ENCODE measurements around the gene SMURF1. TPM values are rescaled to one million over a fixed set of nuclear protein-coding genes. Genes with fewer than 3 reads are reported as not detected.

SMURF1 gene
- total RNA-seq, 1 donor from 2014 or later, result 35.0 TPM

DNA sequence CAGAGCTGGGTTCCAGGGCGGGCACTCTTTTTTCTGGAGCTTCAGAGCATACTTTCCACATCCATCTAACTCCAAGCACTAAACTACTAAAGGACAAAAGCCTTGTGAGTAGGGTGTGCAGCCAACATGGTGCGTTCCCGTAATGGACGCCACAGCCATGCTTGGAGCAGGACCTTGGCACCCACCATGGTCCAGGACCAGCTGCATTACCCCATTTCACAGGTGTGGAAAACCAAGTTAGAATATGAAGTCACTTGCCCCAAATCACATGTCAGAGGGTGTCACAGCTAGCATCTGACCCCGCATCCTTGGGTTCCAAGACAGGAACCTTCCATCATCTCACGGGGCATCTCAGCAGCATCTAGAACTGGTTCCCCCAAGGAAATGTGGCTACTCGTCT is 112.4 kb downstream of the SMURF1 start:
- DNase-seq (no peak), ATAC-seq (no peak)
- peaks cover 89% of the 10 kb centered on the region for H3K36me3 ChIP-seq
- no peaks in the 10 kb centered on the region for H3K27me3 ChIP-seq
- H3K9me3 ChIP-seq, result no peaks in the 10 kb centered on the region
- intact Hi-C loops (cut with DNase I), result no loop called here
- H3K27ac ChIP-seq, result peak overlapping the region; percentile 6
- no peak overlapping the region for H3K4me3 ChIP-seq
- H3K4me1 ChIP-seq, result no peaks in the 10 kb centered on the region
- TF ChIP-seq, protein P1, sequence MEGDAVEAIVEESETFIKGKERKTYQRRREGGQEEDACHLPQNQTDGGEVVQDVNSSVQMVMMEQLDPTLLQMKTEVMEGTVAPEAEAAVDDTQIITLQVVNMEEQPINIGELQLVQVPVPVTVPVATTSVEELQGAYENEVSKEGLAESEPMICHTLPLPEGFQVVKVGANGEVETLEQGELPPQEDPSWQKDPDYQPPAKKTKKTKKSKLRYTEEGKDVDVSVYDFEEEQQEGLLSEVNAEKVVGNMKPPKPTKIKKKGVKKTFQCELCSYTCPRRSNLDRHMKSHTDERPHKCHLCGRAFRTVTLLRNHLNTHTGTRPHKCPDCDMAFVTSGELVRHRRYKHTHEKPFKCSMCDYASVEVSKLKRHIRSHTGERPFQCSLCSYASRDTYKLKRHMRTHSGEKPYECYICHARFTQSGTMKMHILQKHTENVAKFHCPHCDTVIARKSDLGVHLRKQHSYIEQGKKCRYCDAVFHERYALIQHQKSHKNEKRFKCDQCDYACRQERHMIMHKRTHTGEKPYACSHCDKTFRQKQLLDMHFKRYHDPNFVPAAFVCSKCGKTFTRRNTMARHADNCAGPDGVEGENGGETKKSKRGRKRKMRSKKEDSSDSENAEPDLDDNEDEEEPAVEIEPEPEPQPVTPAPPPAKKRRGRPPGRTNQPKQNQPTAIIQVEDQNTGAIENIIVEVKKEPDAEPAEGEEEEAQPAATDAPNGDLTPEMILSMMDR (IDR thresholded peaks at IDR 0.05), result no peak

DNA sequence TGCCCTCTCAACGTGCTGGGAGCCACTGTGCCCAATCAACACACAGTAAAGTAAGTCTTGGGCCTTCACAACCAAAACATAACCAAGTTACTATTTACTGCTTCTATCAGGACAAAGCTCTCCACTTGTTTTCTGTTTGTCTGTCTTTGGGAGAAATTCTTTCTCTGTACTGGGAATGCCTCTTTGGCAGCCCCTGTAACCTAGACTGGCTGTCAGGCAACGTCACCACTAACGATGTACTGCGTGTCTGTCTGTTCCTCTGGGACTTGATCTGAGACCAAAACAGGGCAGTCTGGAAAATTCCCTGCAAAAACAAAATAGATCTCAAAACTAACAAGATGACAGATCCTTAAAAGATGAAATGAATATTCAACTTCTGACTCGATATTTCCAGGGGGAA is 113.0 kb downstream of the SMURF1 start:
- H3K27me3 ChIP-seq, result no peaks in the 10 kb centered on the region
- no peaks in the 10 kb centered on the region for H3K4me1 ChIP-seq
- H3K27ac ChIP-seq, result peak overlapping the region; percentile 42
- H3K36me3 ChIP-seq, result peaks cover 83% of the 10 kb centered on the region
- ATAC-seq, result no peak
- no peak for DNase-seq
- TF ChIP-seq, protein P1 (IDR thresholded peaks at IDR 0.05), result no peak
- no peaks in the 10 kb centered on the region for H3K9me3 ChIP-seq
- H3K4me3 ChIP-seq, result no peak overlapping the region
- intact Hi-C loops (cut with DNase I), result no loop called here

GRCh38 chr7:99030457-99030856 is 113.5 kb downstream of the SMURF1 start:
- TF ChIP-seq, protein P1 (IDR thresholded peaks at IDR 0.05), result no peak
- peaks cover 78% of the 10 kb centered on the region for H3K36me3 ChIP-seq
- H3K4me1 ChIP-seq, result no peaks in the 10 kb centered on the region
- no peaks in the 10 kb centered on the region for H3K27me3 ChIP-seq
- no peak overlapping the region for H3K4me3 ChIP-seq
- intact Hi-C loops (cut with DNase I), result no loop called here
- no peaks in the 10 kb centered on the region for H3K9me3 ChIP-seq
- peak overlapping the region; percentile 42 for H3K27ac ChIP-seq
- DNase-seq (peak; percentile 18), ATAC-seq (no peak)

DNA sequence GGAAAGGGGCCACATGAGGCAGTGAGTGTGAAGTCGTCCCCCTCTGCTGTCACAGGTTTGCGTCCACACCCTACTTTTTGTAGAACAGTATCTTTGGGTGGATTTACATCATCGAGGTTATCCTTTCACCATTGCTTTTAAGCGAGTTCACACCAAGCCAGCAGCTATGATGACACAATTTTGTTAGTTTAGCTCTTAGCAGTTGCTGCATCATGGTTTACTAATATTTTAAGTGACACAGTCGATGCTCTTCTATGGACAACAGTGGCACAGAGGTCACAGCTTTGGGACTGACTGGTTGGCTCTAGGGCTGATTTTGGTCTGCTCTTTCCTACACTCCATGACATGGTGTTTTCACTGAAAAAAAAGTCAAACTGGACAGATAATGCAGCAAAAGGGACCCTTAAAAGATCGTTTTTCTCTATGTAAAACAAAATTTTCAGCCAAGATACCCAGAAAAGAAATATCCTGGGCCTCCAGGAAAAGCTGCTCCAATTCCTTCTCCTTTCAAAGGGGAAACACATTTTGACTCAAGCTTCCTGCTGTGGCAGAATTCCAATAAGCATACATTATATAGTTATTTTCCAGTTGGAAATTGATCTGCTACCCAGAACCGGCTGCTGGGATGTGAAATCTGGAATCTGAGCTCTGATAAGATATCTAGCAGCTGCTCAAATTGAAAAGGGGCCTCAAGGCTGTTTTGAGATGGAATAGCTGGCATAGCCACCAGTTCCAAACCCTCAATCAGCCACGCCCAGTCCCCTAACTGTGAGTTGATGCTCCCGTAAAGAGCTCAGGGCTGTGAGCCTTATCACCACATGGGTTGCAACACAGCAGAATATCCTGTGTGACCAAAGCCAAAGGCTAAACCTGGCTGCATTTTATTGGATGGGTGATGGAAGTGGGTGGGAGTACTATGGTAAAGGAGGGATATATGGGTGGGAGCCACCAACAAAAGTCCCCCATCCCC is 114.2 kb downstream of the SMURF1 start:
- ATAC-seq (no peak), DNase-seq (no peak)
- H3K4me3 ChIP-seq, result no peak overlapping the region
- no peaks in the 10 kb centered on the region for H3K27me3 ChIP-seq
- no peaks in the 10 kb centered on the region for H3K9me3 ChIP-seq
- peak overlapping the region; percentile 42 for H3K27ac ChIP-seq
- TF ChIP-seq, protein P1 (IDR thresholded peaks at IDR 0.05), result no peak
- no peaks in the 10 kb centered on the region for H3K4me1 ChIP-seq
- intact Hi-C loops (cut with DNase I), result no loop called here
- H3K36me3 ChIP-seq, result peaks cover 71% of the 10 kb centered on the region

GRCh38 chr7:99028261-99028973 is 115.5 kb downstream of the SMURF1 start:
- Histone ChIP-seq H3K4me1 (no peaks in the 10 kb centered on the region), H3K4me3 (no peak overlapping the region), H3K27me3 (no peaks in the 10 kb centered on the region), H3K9me3 (no peaks in the 10 kb centered on the region), H3K36me3 (peaks cover 58% of the 10 kb centered on the region), H3K27ac (no peak overlapping the region)
- TF ChIP-seq, protein P1 (IDR thresholded peaks at IDR 0.05), result no peak
- intact Hi-C loops (cut with DNase I), result no loop called here
- no peak for DNase-seq
- peak; percentile 70 for ATAC-seq
